ENCODE results near the gene TMC1.
"Not testable (repeated sequence)": the region's sequence is repeated elsewhere in the genome, so short reads cannot be mapped to it uniquely, and the experiment has no call there.

- TF ChIP-seq CTCF, POLR2A (IDR thresholded peaks at IDR 0.05): not testable (repeated sequence)
Observed at GRCh38 chr9:72850209-72850608, 328.8 kb downstream of the TMC1 start.

Measured in ovary (tissue), 3 donors.